Memory B cell (primary cell): ENCODE data around the gene LIF.

Source experiments
- ATAC-seq: fragments of 150-1000 bp; cut with Tn5 transposase; 2 replicates; pipeline ENCODE4 v1.10.0; 2021; ENCODE audit warnings: low read depth, mild to moderate bottlenecking, moderate library complexity
- DNase-seq, 2 donors: peaks; one replicate each; pipeline ENCODE4 v3.0.0; 2022; ENCODE audit warnings: low spot score in 2 of 2
- H3K27ac Mint-ChIP-seq: one replicate; pipeline ENCODE4 v1.8.0; 2022; ENCODE audit warnings: mild to moderate bottlenecking, moderate library complexity, mixed read lengths
- H3K27me3 Mint-ChIP-seq: one replicate; pipeline ENCODE4 v1.8.0; 2022; ENCODE audit warnings: mixed read lengths
- H3K36me3 Mint-ChIP-seq: one replicate; pipeline ENCODE4 v1.8.0; 2022; ENCODE audit warnings: mild to moderate bottlenecking, mixed read lengths
- H3K4me1 Mint-ChIP-seq: one replicate; pipeline ENCODE4 v1.8.0; 2022; ENCODE audit warnings: mixed read lengths
- H3K4me3 Mint-ChIP-seq: one replicate; pipeline ENCODE4 v1.8.0; 2022; ENCODE audit warnings: mild to moderate bottlenecking, moderate library complexity, mixed read lengths
- H3K9me3 Mint-ChIP-seq: one replicate; pipeline ENCODE4 v1.8.0; 2022; ENCODE audit warnings: mixed read lengths

LIF gene

GRCh38 chr22:30198921-30199320 lies 47.6 kb downstream of the LIF start:
- Mint-ChIP-seq H3K4me1 (peaks cover 18% of the 10 kb centered on the region), H3K27me3 (peaks cover 9% of the 10 kb centered on the region), H3K4me3 (no peak overlapping the region), H3K9me3 (no peaks in the 10 kb centered on the region), H3K27ac (no peak overlapping the region), H3K36me3 (no peaks in the 10 kb centered on the region)
- DNase-seq (no peak), ATAC-seq (no peak)

GRCh38 chr22:30198152-30198825 lies 48.3 kb downstream of the LIF start:
- Mint-ChIP-seq H3K4me1 (peaks cover 19% of the 10 kb centered on the region), H3K4me3 (no peak overlapping the region), H3K27me3 (peaks cover 4% of the 10 kb centered on the region), H3K36me3 (no peaks in the 10 kb centered on the region), H3K9me3 (no peaks in the 10 kb centered on the region), H3K27ac (no peak overlapping the region)
- DNase-seq (no peak), ATAC-seq (no peak)

GRCh38 chr22:30197389-30197788 lies 49.2 kb downstream of the LIF start:
- no peak overlapping the region for H3K4me3 Mint-ChIP-seq
- no peak for DNase-seq
- no peak overlapping the region for H3K27ac Mint-ChIP-seq
- H3K36me3 Mint-ChIP-seq: no peaks in the 10 kb centered on the region
- H3K9me3 Mint-ChIP-seq: no peaks in the 10 kb centered on the region
- H3K4me1 Mint-ChIP-seq: peaks cover 24% of the 10 kb centered on the region
- ATAC-seq: no peak
- peaks cover 4% of the 10 kb centered on the region for H3K27me3 Mint-ChIP-seq

- H3K9me3 Mint-ChIP-seq: no peaks in the 10 kb centered on the region
- no peak overlapping the region for H3K4me3 Mint-ChIP-seq
- ATAC-seq: no peak
- peaks cover 29% of the 10 kb centered on the region for H3K4me1 Mint-ChIP-seq
- DNase-seq: no peak
- H3K27ac Mint-ChIP-seq: no peak overlapping the region
- H3K36me3 Mint-ChIP-seq: no peaks in the 10 kb centered on the region
- peaks cover 4% of the 10 kb centered on the region for H3K27me3 Mint-ChIP-seq
These were observed 49.7 kb downstream of the LIF start for GRCh38 chr22:30196880-30197336.

- Mint-ChIP-seq H3K4me1 (peaks cover 30% of the 10 kb centered on the region), H3K36me3 (no peaks in the 10 kb centered on the region), H3K27ac (no peak overlapping the region), H3K4me3 (peak overlapping the region; percentile 14), H3K9me3 (no peaks in the 10 kb centered on the region), H3K27me3 (peaks cover 2% of the 10 kb centered on the region)
- DNase-seq: no peak
- peak; percentile 58 for ATAC-seq
These were observed 50.2 kb downstream of the LIF start for GRCh38 chr22:30196141-30196879.

- DNase-seq (no peak), ATAC-seq (no peak)
- Mint-ChIP-seq H3K4me3 (no peak overlapping the region), H3K36me3 (no peaks in the 10 kb centered on the region), H3K9me3 (no peaks in the 10 kb centered on the region), H3K27me3 (no peaks in the 10 kb centered on the region), H3K4me1 (peaks cover 30% of the 10 kb centered on the region), H3K27ac (no peak overlapping the region)
These were observed 51.1 kb downstream of the LIF start for GRCh38 chr22:30195245-30196140.

GRCh38 chr22:30193031-30193775 lies 53.4 kb downstream of the LIF start:
- H3K36me3 Mint-ChIP-seq: no peaks in the 10 kb centered on the region
- H3K4me3 Mint-ChIP-seq: no peak overlapping the region
- DNase-seq (no peak), ATAC-seq (no peak)
- no peak overlapping the region for H3K27ac Mint-ChIP-seq
- H3K4me1 Mint-ChIP-seq: peaks cover 30% of the 10 kb centered on the region
- peaks cover 5% of the 10 kb centered on the region for H3K27me3 Mint-ChIP-seq
- no peaks in the 10 kb centered on the region for H3K9me3 Mint-ChIP-seq

- Mint-ChIP-seq H3K9me3 (no peaks in the 10 kb centered on the region), H3K27me3 (peaks cover 5% of the 10 kb centered on the region), H3K36me3 (no peaks in the 10 kb centered on the region), H3K27ac (no peak overlapping the region), H3K4me1 (peaks cover 29% of the 10 kb centered on the region), H3K4me3 (peak overlapping the region; percentile 22)
- DNase-seq (no peak), ATAC-seq (peak; percentile 79)
These were observed 54.1 kb downstream of the LIF start for GRCh38 chr22:30192427-30192826.

GRCh38 chr22:30191040-30191701 lies 55.4 kb downstream of the LIF start:
- peaks cover 24% of the 10 kb centered on the region for H3K4me1 Mint-ChIP-seq
- no peaks in the 10 kb centered on the region for H3K9me3 Mint-ChIP-seq
- H3K27me3 Mint-ChIP-seq: peaks cover 8% of the 10 kb centered on the region
- ATAC-seq: no peak
- DNase-seq: no peak
- no peak overlapping the region for H3K27ac Mint-ChIP-seq
- no peaks in the 10 kb centered on the region for H3K36me3 Mint-ChIP-seq
- no peak overlapping the region for H3K4me3 Mint-ChIP-seq

GRCh38 chr22:30190574-30190973 lies 56.0 kb downstream of the LIF start:
- ATAC-seq: no peak
- H3K4me3 Mint-ChIP-seq: no peak overlapping the region
- no peak overlapping the region for H3K27ac Mint-ChIP-seq
- peaks cover 8% of the 10 kb centered on the region for H3K27me3 Mint-ChIP-seq
- DNase-seq: no peak
- no peaks in the 10 kb centered on the region for H3K9me3 Mint-ChIP-seq
- H3K36me3 Mint-ChIP-seq: no peaks in the 10 kb centered on the region
- peaks cover 20% of the 10 kb centered on the region for H3K4me1 Mint-ChIP-seq
